ENCODE measurements around the gene CIPC. TPM values are rescaled to one million over a fixed set of nuclear protein-coding genes. Genes with fewer than 3 reads are reported as not detected.

The CIPC gene
- total and polyA plus RNA-seq, 9 of the 15 experiments (the other 6 are each of a cell fraction or from before 2014, with no cell fraction given): 5.0 to 16.9 (median 10.7) TPM

DNA sequence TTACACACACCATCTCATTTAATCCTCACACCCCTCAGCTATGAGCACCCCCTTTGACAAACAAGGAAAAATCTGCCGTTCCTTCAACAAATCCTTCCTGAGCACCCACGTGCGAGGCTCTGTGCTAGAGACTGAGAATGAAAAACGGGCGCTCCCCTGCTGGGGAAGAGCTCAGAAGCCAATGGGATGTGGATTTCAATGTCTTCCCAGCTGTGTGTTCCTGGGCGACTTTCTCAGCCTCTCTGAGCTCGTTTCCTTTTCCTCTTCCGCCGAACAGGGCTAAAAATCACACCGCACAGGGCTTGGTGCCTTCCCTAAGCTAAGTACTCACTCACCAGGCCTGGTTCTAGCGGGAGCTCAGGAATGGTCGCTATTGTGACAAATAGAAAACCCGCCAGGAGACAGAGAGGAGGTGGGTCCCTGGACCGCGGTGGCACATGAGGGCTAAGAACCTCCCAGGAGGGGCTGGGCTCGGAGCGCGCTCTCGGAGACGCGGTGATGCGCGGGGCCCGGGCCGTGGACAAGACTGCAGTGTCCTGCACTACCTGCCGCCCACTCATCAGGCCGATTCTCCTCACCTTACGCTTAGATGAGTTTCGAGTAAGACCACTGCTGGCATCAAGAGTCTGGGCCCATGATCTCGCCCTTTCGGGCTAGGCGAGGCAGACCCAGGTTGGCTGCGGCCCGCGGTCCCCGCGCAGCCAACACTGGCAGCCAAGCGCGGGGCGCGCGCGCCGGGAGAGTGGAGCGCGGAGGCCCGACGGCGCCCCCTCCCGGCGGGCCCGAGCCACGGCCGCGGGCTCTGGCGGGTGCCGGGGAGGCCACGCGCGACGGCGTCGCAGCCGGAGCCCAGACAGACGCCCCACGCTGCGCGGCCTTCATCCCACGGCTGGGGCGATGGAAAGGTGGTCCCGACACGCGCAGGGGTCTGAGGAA, 26.6 kb downstream of the CIPC start (continued):
- peak; percentile 19 for TF ChIP-seq ZFP36 (IDR thresholded peaks at IDR 0.05; ENCODE audit: low read depth, low read length, partially characterized antibody)
- TF ChIP-seq CXXC5 (CRISPR knock-in tag; IDR thresholded peaks at IDR 0.05): peak; percentile 53
- TF ChIP-seq, protein P1, sequence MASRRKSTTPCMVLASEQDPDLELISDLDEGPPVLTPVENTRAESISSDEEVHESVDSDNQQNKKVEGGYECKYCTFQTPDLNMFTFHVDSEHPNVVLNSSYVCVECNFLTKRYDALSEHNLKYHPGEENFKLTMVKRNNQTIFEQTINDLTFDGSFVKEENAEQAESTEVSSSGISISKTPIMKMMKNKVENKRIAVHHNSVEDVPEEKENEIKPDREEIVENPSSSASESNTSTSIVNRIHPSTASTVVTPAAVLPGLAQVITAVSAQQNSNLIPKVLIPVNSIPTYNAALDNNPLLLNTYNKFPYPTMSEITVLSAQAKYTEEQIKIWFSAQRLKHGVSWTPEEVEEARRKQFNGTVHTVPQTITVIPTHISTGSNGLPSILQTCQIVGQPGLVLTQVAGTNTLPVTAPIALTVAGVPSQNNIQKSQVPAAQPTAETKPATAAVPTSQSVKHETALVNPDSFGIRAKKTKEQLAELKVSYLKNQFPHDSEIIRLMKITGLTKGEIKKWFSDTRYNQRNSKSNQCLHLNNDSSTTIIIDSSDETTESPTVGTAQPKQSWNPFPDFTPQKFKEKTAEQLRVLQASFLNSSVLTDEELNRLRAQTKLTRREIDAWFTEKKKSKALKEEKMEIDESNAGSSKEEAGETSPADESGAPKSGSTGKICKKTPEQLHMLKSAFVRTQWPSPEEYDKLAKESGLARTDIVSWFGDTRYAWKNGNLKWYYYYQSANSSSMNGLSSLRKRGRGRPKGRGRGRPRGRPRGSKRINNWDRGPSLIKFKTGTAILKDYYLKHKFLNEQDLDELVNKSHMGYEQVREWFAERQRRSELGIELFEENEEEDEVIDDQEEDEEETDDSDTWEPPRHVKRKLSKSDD (conservative IDR thresholded peaks at IDR 0.05; ENCODE audit: low read length): no peak
- TF ChIP-seq HLTF (IDR thresholded peaks at IDR 0.05): no peak
- TF ChIP-seq SMAD4 (CRISPR knock-in tag; conservative IDR thresholded peaks at IDR 0.05): peak; percentile 44; the same call in 1 of the 2 replicates
- TF ChIP-seq, protein P2, sequence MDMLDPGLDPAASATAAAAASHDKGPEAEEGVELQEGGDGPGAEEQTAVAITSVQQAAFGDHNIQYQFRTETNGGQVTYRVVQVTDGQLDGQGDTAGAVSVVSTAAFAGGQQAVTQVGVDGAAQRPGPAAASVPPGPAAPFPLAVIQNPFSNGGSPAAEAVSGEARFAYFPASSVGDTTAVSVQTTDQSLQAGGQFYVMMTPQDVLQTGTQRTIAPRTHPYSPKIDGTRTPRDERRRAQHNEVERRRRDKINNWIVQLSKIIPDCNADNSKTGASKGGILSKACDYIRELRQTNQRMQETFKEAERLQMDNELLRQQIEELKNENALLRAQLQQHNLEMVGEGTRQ (CRISPR knock-in tag; IDR thresholded peaks at IDR 0.05): no peak
- TF ChIP-seq GABPB2 (CRISPR knock-in tag; conservative IDR thresholded peaks at IDR 0.05): no peak
- TF ChIP-seq, protein P3, sequence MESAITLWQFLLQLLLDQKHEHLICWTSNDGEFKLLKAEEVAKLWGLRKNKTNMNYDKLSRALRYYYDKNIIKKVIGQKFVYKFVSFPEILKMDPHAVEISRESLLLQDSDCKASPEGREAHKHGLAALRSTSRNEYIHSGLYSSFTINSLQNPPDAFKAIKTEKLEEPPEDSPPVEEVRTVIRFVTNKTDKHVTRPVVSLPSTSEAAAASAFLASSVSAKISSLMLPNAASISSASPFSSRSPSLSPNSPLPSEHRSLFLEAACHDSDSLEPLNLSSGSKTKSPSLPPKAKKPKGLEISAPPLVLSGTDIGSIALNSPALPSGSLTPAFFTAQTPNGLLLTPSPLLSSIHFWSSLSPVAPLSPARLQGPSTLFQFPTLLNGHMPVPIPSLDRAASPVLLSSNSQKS (CRISPR knock-in tag; IDR thresholded peaks at IDR 0.05): no peak
- TF ChIP-seq CBX8 (IDR thresholded peaks at IDR 0.05; ENCODE audit: borderline replicate concordance, extremely low read depth, low read depth, low read length, poor library complexity, severe bottlenecking): no peak
- no peak for TF ChIP-seq MYC (IDR thresholded peaks at IDR 0.05; ENCODE audit: low read depth, low read length)
- no peak for TF ChIP-seq MYC (CRISPR knock-in tag; IDR thresholded peaks at IDR 0.05; ENCODE audit: borderline replicate concordance, low read depth)
- no peak for TF ChIP-seq RBM15 (IDR thresholded peaks at IDR 0.05; ENCODE audit: insufficient read depth, low read length)
- no peak for TF ChIP-seq NELFE (IDR thresholded peaks at IDR 0.05; ENCODE audit: insufficient read depth, insufficient read length)
- TF ChIP-seq POLR2G (IDR thresholded peaks at IDR 0.05; ENCODE audit: low read depth, low read length): 0 out of 2 replicates have a peak, but pooled peaks have one; percentile 23
- TF ChIP-seq CTBP1 (IDR thresholded peaks at IDR 0.05; ENCODE audit: borderline replicate concordance): peak; percentile 34; the same call in 1 of the 2 replicates
- TF ChIP-seq ZNF436 (CRISPR knock-in tag; IDR thresholded peaks at IDR 0.05): no peak
- TF ChIP-seq GABPA (tag; conservative IDR thresholded peaks at IDR 0.05; ENCODE audit: low read depth): no peak
- TF ChIP-seq, protein P4, sequence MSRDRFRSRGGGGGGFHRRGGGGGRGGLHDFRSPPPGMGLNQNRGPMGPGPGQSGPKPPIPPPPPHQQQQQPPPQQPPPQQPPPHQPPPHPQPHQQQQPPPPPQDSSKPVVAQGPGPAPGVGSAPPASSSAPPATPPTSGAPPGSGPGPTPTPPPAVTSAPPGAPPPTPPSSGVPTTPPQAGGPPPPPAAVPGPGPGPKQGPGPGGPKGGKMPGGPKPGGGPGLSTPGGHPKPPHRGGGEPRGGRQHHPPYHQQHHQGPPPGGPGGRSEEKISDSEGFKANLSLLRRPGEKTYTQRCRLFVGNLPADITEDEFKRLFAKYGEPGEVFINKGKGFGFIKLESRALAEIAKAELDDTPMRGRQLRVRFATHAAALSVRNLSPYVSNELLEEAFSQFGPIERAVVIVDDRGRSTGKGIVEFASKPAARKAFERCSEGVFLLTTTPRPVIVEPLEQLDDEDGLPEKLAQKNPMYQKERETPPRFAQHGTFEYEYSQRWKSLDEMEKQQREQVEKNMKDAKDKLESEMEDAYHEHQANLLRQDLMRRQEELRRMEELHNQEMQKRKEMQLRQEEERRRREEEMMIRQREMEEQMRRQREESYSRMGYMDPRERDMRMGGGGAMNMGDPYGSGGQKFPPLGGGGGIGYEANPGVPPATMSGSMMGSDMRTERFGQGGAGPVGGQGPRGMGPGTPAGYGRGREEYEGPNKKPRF (IDR thresholded peaks at IDR 0.05; ENCODE audit: low read depth, low read length): no peak
